T-helper 2 cell (primary cell): Measurements from ENCODE around the gene MTOR.
"Not testable (repeated sequence)": the region's sequence is repeated elsewhere in the genome, so short reads cannot be mapped to it uniquely, and the experiment has no call there.

Experiments used
- DNase-seq, 5 experiments: peaks; one replicate each; pipeline versions ENCODE4 v3.0.0 to v3.0.0-alpha.2; 2012 to 2022

The MTOR gene

DNA sequence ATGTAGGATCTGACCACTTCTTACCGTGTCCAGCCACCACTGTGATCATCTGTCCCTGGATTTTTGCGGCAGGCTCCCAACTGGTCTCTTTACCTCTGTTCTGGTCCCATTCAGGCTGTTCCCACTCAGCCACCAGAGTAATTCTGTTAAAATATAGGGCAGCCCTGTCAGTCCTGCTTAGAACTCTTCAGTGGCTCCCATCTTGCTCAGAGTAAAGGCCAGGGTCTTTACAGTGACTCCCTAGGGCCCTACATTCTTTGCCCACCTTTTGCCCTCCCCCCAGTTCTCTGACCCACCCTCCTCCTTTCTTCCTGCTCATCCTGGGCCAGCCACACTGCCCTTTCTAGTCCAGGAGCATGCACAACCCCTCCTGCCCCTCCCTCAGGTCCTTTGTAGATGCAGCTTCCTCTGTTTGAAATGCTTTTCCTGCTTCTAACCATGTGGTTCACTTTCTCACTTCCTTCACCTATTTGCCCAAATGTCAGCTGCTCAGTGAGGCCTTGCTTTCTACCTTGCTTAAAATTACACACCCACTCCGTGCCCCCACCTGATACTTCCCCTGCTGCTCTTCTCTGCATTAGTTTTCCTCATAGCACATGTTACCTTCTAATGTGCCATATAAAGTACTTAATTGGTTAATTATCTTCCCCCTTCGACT is 18.5 kb upstream of the MTOR start:
- DNase-seq: peak in 1 of 5 experiments; percentile 55

GRCh38 chr1:11279630-11280029 is 17.3 kb upstream of the MTOR start:
- DNase-seq: no peak

GRCh38 chr1:11279152-11279551 is 16.8 kb upstream of the MTOR start:
- no peak for DNase-seq

GRCh38 chr1:11273595-11274234 is 11.4 kb upstream of the MTOR start:
- DNase-seq: peak in 1 of 5 experiments; percentile 35

DNA sequence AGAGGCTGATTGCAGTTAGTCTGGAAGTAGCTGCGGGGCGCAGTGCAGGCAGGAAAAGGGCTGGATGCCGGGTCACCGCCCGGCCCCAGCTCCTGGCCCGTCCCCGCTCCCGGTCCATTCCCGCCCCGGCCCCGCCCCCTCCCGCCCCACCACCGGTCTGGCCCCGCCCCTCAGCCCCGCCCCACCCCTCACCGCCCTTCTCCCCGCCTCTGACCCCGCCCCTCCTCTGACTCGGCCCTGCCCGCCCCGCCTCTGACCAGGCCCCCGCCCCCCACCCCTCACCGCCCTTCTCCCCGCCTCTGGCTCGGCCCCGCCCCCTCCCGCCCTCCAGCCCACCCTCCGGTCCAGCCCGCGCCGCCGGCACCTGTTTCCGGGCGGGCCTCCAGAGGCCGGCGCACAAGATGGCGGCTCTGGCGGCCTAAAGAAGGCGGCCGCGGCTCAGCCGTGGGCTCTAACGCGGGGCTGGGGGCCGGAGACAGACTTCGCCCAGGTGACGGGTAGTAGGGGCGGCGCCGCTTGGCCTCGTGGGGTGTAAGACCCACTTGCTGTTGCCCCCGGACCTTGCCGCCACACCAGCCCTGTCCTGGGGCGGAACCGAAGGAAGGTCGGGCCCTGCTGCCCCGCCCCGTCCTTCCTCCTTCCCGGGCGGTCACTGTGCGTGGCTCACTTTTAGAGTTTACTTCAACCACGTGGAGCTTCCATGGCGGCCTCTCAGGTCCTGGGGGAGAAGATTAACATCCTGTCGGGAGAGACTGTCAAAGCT is 10.7 kb upstream of the MTOR start, which contains the start of gene UBIAD1:
Gene UBIAD1, plus strand, starts transcription at position 367 of the 763 bp plus-strand sequence. Its CDS starts 334 bp downstream, at position 701.
- peak; percentile 72 to 91 (median 82) for DNase-seq

DNA sequence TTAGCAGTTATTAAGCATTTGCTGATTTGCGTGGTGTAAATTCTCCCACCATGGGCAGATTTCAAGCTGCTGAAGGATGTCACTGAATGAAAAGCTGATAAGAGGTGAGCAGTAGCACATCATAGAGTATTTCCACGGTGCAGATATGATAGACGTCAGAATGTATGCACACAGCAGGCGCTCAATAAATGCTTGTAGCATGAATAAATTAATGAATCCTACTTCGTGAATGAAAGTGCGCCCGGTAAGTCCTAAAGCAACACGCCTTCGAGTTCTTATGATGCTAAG is 10.1 kb upstream of the MTOR start:
- peak in 1 of 5 experiments; percentile 39 for DNase-seq

DNA sequence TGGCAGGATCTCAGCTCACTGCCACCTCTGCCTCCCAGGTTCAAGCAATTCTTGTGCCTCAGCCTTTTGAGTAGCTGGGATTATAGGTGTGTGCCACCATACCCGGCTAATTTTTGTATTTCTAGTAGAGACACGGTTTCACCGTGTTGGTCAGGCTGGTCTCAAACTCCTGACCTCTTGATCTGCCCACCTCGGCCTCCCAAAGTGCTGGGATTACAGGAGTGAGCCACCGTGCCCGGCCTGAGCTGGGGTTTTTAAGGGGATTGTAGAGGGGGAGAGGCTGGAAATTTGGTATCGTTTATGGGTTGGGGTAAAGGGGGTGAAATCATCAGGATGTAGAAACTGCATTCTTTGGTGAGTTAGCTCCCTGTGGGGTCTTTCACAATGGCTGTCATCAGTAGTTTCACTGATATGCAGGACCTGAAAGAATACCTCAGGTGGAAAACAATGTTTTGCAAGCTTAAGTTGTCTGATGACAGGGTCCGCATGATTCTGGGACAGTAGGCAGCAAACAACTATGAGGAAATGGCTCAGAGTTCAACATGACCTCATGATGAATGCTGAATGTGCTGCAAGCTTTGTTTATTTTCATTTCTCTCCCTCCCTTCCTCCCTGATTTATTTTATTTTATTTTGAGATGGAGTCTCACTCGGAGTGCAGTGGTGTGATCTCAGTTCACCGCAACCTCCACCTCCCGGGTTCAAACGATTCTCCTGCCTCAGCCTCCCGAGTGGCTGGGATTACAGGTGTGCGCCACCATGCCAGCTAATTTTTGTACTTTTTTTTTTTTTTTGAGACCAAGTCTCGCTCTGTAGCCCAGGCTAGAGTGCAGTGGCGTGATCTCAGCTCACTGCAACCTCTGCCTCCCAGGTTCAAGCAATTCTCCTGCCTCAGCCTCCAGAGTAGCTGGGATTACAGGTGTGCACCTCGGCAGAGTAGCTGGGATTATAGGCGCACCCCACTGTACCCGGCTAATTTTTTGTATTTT is 5.3 kb upstream of the MTOR start:
- not testable (repeated sequence) for DNase-seq

- no peak for DNase-seq
Measured at GRCh38 chr1:11266268-11267074, 4.1 kb upstream of the MTOR start.

DNA sequence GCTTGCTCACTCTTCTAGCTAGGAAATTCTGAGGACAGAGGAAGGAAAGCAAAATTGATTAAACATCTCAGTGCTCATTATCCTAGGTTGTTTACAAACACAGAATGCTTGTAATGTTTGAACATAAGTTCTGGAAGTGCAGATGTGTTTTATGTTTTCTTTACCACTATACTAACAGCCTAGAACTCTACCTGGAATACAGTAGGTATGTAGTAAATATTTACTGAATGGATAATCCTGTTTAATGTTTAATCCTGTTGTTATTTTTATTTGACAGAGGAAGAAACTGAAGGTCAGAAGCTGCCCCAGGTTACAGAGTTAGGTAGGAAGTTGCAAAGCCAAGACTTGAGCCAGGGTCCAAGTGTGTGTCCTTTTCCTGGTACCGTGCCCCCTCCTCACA is 6.1 kb downstream of the MTOR start:
- DNase-seq: no peak

DNA sequence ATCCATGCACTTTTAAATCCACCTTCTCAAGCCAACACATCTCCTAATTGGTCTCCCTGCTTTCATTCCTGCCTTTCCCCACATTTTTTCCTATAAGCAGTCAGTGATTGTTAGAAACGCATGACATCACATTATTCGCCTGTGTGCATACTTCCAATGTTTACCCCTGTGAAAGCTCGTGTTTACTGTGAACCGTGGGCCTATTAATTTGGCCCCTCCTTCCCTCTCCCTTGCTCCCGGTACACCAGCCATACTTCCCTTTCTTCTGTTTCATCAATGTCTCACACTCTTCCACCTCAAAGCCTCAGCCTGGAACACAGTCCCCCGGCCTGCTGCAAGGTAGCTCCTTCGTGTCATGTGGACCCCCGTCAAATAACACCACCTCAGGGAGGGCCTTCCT is 9.1 kb downstream of the MTOR start:
- DNase-seq: no peak

- DNase-seq: no peak
Measured at GRCh38 chr1:11252538-11252937, 9.8 kb downstream of the MTOR start.

DNA sequence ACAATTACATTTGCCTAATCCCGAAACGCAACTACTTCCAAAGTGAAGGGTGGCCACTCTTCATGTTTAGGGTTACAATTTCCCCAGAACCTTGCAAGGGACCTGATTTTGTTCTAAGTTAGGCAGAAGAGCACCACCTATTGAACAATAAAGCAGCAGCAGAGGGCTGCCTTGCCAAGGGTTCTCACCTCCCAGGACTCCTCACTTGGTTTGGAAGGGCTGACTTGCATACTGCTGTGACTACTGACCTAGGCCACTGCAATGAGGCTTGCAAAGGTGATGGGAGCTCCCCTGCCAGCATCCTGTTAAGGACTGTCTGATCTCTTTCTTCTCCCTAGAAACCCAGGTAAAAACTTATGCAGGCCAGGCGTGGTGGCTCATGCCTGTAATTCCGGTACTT is 14.2 kb downstream of the MTOR start:
- DNase-seq: no peak

- DNase-seq: peak in 1 of 5 experiments; percentile 62
Measured at GRCh38 chr1:11245904-11246719, 16.2 kb downstream of the MTOR start.

DNA sequence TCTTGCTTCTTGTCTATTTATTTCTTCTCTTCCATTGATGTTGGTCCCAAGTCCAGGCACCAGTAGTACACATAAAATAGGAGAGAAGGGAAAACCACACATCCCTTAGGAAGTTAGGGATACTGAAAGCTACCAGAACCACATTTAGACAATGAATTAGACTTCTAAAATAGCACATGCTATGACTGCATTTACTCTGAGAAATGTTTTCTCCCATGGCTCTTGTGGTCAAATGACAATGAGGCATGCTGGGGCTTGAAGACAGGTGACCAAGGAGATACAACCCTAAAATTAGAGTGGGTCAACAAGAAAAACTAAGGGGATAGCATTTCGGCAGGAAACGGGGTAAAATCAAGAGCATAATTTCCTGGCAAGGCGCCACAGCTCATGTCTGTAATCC is 17.1 kb downstream of the MTOR start:
- no peak for DNase-seq

DNA sequence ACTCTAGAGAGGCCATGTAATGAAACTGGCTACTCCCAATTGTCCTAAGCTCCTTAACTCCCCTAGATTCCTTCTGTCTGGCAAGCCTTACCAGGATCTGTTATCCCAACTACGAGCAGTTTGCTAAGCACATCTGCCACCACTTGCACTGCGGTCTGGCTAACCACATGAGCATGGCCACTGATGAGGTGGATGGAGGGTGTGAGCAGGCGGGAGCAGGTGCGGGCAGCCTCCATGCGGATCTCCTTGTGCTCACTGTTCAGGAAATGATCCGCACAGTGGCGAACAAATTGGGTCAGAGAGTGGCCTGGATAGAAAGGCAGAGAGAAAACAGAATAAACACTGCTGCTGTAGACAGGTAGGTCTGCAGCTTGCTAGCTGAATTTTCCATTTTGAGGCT is 24.0 kb downstream of the MTOR start:
- no peak for DNase-seq

GRCh38 chr1:11237356-11237755 is 25.0 kb downstream of the MTOR start:
- no peak for DNase-seq

DNA sequence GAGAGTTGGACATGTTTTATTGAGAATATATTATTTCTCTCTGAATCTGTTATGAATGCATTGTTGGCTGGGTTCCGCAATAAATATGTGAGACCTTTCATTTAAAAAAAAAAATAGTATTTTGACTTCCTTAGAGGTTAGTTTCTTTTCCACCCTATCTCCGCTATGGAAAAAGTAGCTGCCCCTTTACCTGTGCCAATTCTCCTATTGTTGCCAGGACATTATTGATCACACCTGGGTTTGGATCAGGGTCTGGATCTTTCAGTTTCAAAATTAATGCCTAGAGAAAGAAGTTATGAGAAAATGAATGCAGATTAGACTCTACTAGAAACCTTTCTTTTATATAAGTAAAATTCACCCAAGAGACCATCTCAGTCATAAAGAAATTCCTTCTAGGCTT is 29.1 kb downstream of the MTOR start:
- DNase-seq: no peak

DNA sequence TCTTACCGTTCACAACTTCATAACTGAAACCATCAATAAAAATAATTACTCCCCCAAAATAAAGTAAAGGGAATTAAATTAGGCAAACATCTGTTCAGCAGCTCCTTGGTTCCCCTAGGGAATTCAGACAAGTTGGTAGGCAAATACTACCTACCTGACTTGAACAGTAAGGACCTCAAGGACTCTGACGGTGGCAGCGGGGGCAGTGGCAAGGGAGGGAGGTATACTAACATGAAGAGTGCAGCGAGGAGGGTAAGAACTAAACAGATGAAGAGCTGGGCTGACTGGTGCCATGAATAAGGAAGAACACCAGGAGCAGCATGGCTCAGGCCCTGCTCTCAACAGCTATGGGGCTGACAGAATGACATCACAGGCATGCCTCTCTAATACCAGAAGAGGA is 33.1 kb downstream of the MTOR start:
- DNase-seq: no peak

- peak in 1 of 5 experiments; percentile 13 for DNase-seq
Measured at GRCh38 chr1:11227106-11228077, 35.0 kb downstream of the MTOR start.

DNA sequence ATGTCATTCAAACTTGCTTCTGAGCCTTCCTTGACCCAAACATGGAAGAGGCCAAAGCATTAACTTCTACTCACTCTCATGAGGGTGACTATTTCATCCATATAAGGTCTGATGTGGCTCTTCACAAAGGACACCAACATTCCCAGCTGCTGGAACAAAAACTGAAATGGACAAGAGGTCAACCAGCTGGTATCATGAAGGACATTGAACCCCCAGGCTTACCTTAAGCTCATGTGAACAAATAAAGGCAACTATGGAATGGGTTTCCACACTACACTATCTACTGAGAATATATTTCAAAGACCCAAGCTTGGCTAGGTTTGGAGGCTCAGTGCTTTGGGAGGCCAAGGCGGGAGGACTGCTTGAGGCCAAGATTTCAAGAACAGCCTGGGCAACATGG is 46.3 kb downstream of the MTOR start:
- no peak for DNase-seq
